Central memory CD8-positive, alpha-beta T cell (primary cell): ENCODE measurements around the gene FASTKD2.
A peak's percentile ranks its signal among the peaks of the same experiment; 100 is the strongest.

Experiments
- ATAC-seq: fragments of 150-1000 bp; cut with Tn5 transposase; replicated peaks from 2 replicates; pipeline ENCODE4 v1.10.0; 2022; ENCODE audit warnings: mild to moderate bottlenecking, moderate FRiP score, moderate number of reproducible peaks; ENCODE audit not compliant: poor library complexity, severe bottlenecking; ENCODE audit errors: extremely low read depth
- DNase-seq, 2 donors: peaks; one replicate each; pipeline ENCODE4 v3.0.0; 2021; ENCODE audit warnings: low spot score in 2 of 2
- H3K27ac Mint-ChIP-seq: one replicate; pipeline ENCODE4 v1.8.0; 2022; ENCODE audit warnings: low read depth, mild to moderate bottlenecking, moderate library complexity, mixed read lengths
- H3K27me3 Mint-ChIP-seq: one replicate; pipeline ENCODE4 v1.8.0; 2022; ENCODE audit warnings: mixed read lengths
- H3K36me3 Mint-ChIP-seq: one replicate; pipeline ENCODE4 v1.8.0; 2022; ENCODE audit warnings: mild to moderate bottlenecking, moderate library complexity, mixed read lengths; ENCODE audit not compliant: insufficient read depth
- H3K4me1 Mint-ChIP-seq: one replicate; pipeline ENCODE4 v1.8.0; 2022; ENCODE audit warnings: mixed read lengths
- H3K4me3 Mint-ChIP-seq: one replicate; pipeline ENCODE4 v1.8.0; 2022; ENCODE audit warnings: mild to moderate bottlenecking, moderate library complexity, mixed read lengths
- H3K9me3 Mint-ChIP-seq: one replicate; pipeline ENCODE4 v1.8.0; 2022; ENCODE audit warnings: mixed read lengths

The FASTKD2 gene

GRCh38 chr2:206764673-206765241 lies 649 bp upstream of the FASTKD2 start:
- Mint-ChIP-seq H3K4me3 (no peak overlapping the region), H3K36me3 (peaks cover 14% of the 10 kb centered on the region), H3K9me3 (no peaks in the 10 kb centered on the region), H3K27me3 (no peaks in the 10 kb centered on the region), H3K27ac (peak overlapping the region; percentile 91), H3K4me1 (peaks cover 16% of the 10 kb centered on the region)
- DNase-seq (no peak), ATAC-seq (no peak)

- Mint-ChIP-seq H3K27ac (peak overlapping the region; percentile 91), H3K4me3 (no peak overlapping the region), H3K36me3 (peaks cover 22% of the 10 kb centered on the region), H3K4me1 (peaks cover 16% of the 10 kb centered on the region), H3K9me3 (no peaks in the 10 kb centered on the region), H3K27me3 (no peaks in the 10 kb centered on the region)
- ATAC-seq: no peak
- DNase-seq: no peak
Measured at GRCh38 chr2:206766057-206766930, 888 bp downstream of the FASTKD2 start.

GRCh38 chr2:206774871-206775270 lies 9.5 kb downstream of the FASTKD2 start:
- peaks cover 5% of the 10 kb centered on the region for H3K9me3 Mint-ChIP-seq
- no peak for DNase-seq
- H3K4me3 Mint-ChIP-seq: no peak overlapping the region
- ATAC-seq: no peak
- no peaks in the 10 kb centered on the region for H3K27me3 Mint-ChIP-seq
- no peak overlapping the region for H3K27ac Mint-ChIP-seq
- peaks cover 52% of the 10 kb centered on the region for H3K36me3 Mint-ChIP-seq
- peaks cover 39% of the 10 kb centered on the region for H3K4me1 Mint-ChIP-seq

GRCh38 chr2:206776432-206776831 lies 11.0 kb downstream of the FASTKD2 start:
- Mint-ChIP-seq H3K27me3 (no peaks in the 10 kb centered on the region), H3K9me3 (peaks cover 12% of the 10 kb centered on the region), H3K4me1 (peaks cover 45% of the 10 kb centered on the region), H3K4me3 (no peak overlapping the region), H3K27ac (peak overlapping the region; percentile 51), H3K36me3 (peaks cover 52% of the 10 kb centered on the region)
- ATAC-seq (no peak), DNase-seq (no peak)

- Mint-ChIP-seq H3K27ac (peak overlapping the region; percentile 37), H3K27me3 (no peaks in the 10 kb centered on the region), H3K36me3 (peaks cover 44% of the 10 kb centered on the region), H3K4me1 (peaks cover 41% of the 10 kb centered on the region), H3K4me3 (no peak overlapping the region), H3K9me3 (peaks cover 12% of the 10 kb centered on the region)
- ATAC-seq (no peak), DNase-seq (no peak)
Measured at GRCh38 chr2:206780671-206781070, 15.3 kb downstream of the FASTKD2 start.

GRCh38 chr2:206783718-206784117 lies 18.3 kb downstream of the FASTKD2 start:
- ATAC-seq: no peak

GRCh38 chr2:206784559-206785353 lies 19.4 kb downstream of the FASTKD2 start:
- no peak for ATAC-seq
- H3K27me3 Mint-ChIP-seq: no peaks in the 10 kb centered on the region
- H3K36me3 Mint-ChIP-seq: peaks cover 58% of the 10 kb centered on the region
- peaks cover 8% of the 10 kb centered on the region for H3K9me3 Mint-ChIP-seq
- H3K4me3 Mint-ChIP-seq: no peak overlapping the region
- H3K27ac Mint-ChIP-seq: no peak overlapping the region
- peaks cover 21% of the 10 kb centered on the region for H3K4me1 Mint-ChIP-seq
- no peak for DNase-seq

More at GRCh38 chr2:206783718-206784117, 18.3 kb downstream of the FASTKD2 start:
- H3K27me3 Mint-ChIP-seq: no peaks in the 10 kb centered on the region
- no peak overlapping the region for H3K27ac Mint-ChIP-seq
- no peak for DNase-seq
- H3K4me1 Mint-ChIP-seq: peaks cover 31% of the 10 kb centered on the region
- H3K36me3 Mint-ChIP-seq: peaks cover 54% of the 10 kb centered on the region
- H3K4me3 Mint-ChIP-seq: no peak overlapping the region
- peaks cover 12% of the 10 kb centered on the region for H3K9me3 Mint-ChIP-seq

- DNase-seq: no peak
- Mint-ChIP-seq H3K4me1 (no peaks in the 10 kb centered on the region), H3K27me3 (no peaks in the 10 kb centered on the region), H3K9me3 (no peaks in the 10 kb centered on the region), H3K4me3 (no peak overlapping the region), H3K27ac (peak overlapping the region; percentile 62), H3K36me3 (peaks cover 57% of the 10 kb centered on the region)
- no peak for ATAC-seq
Measured at GRCh38 chr2:206790311-206790935, 25.0 kb downstream of the FASTKD2 start.

- Mint-ChIP-seq H3K27ac (no peak overlapping the region), H3K4me3 (no peak overlapping the region), H3K27me3 (no peaks in the 10 kb centered on the region), H3K4me1 (no peaks in the 10 kb centered on the region), H3K9me3 (no peaks in the 10 kb centered on the region), H3K36me3 (peaks cover 47% of the 10 kb centered on the region)
- DNase-seq: no peak
- ATAC-seq: no peak
Measured at GRCh38 chr2:206792645-206793044, 27.2 kb downstream of the FASTKD2 start.

- no peak for ATAC-seq
- no peak for DNase-seq
- H3K36me3 Mint-ChIP-seq: peaks cover 10% of the 10 kb centered on the region
- H3K9me3 Mint-ChIP-seq: no peaks in the 10 kb centered on the region
- H3K27me3 Mint-ChIP-seq: no peaks in the 10 kb centered on the region
- no peak overlapping the region for H3K27ac Mint-ChIP-seq
- H3K4me3 Mint-ChIP-seq: no peak overlapping the region
- peaks cover 9% of the 10 kb centered on the region for H3K4me1 Mint-ChIP-seq
Measured at GRCh38 chr2:206797376-206797775, 32.0 kb downstream of the FASTKD2 start.

GRCh38 chr2:206798000-206798399 lies 32.6 kb downstream of the FASTKD2 start:
- ATAC-seq (no peak), DNase-seq (no peak)
- H3K27ac Mint-ChIP-seq: peak overlapping the region; percentile 8
- H3K4me3 Mint-ChIP-seq: no peak overlapping the region
- no peaks in the 10 kb centered on the region for H3K9me3 Mint-ChIP-seq
- H3K27me3 Mint-ChIP-seq: no peaks in the 10 kb centered on the region
- peaks cover 6% of the 10 kb centered on the region for H3K36me3 Mint-ChIP-seq
- H3K4me1 Mint-ChIP-seq: peaks cover 11% of the 10 kb centered on the region

GRCh38 chr2:206799083-206799482 lies 33.7 kb downstream of the FASTKD2 start:
- Mint-ChIP-seq H3K4me3 (no peak overlapping the region), H3K9me3 (no peaks in the 10 kb centered on the region), H3K27ac (no peak overlapping the region), H3K27me3 (no peaks in the 10 kb centered on the region), H3K36me3 (peaks cover 6% of the 10 kb centered on the region), H3K4me1 (peaks cover 11% of the 10 kb centered on the region)
- DNase-seq (no peak), ATAC-seq (no peak)
